DLD1 (cell line): ENCODE measurements around the gene KYNU.
"Not testable (repeated sequence)": the region's sequence is repeated elsewhere in the genome, so short reads cannot be mapped to it uniquely, and the experiment has no call there.

Experiments used
- in situ Hi-C: cut with HindIII; loops from 2 replicates; pipeline ENCODE4 v1.10.0; 2017; ENCODE audit warnings: low sequenced_read_pairs

KYNU gene

GRCh38 chr2:142877216-142877838 lies at the start of gene KYNU:
KYNU (plus strand) TSS chr2:142877664; CDS start chr2:142885368, 7,704 bp downstream.
- in situ Hi-C loops = no loop called here

GRCh38 chr2:142834021-142834420 lies 43.4 kb upstream of the KYNU start:
- in situ Hi-C loops = no loop called here

GRCh38 chr2:142840436-142840835 lies 37.0 kb upstream of the KYNU start:
- in situ Hi-C loops = no loop called here

- in situ Hi-C loops = no loop called here
Observed at GRCh38 chr2:142841788-142842187, 35.7 kb upstream of the KYNU start.

- in situ Hi-C loops = no loop called here
Observed at GRCh38 chr2:142842369-142842768, 35.1 kb upstream of the KYNU start.

- in situ Hi-C loops = no loop called here
Observed at GRCh38 chr2:142843731-142844130, 33.7 kb upstream of the KYNU start.

GRCh38 chr2:142848023-142848606 lies 29.3 kb upstream of the KYNU start:
- in situ Hi-C loops = no loop called here

- in situ Hi-C loops = no loop called here
Observed at GRCh38 chr2:142849820-142850219, 27.6 kb upstream of the KYNU start.

GRCh38 chr2:142853912-142854311 lies 23.6 kb upstream of the KYNU start:
- in situ Hi-C loops = no loop called here

GRCh38 chr2:142857256-142858164 lies 20.0 kb upstream of the KYNU start:
- in situ Hi-C loops = no loop called here

- in situ Hi-C loops = no loop called here
Observed at GRCh38 chr2:142858961-142859360, 18.5 kb upstream of the KYNU start.

GRCh38 chr2:142862299-142862698 lies 15.2 kb upstream of the KYNU start:
- in situ Hi-C loops = no loop called here

GRCh38 chr2:142862847-142863246 lies 14.6 kb upstream of the KYNU start:
- in situ Hi-C loops = no loop called here

GRCh38 chr2:142863485-142863961 lies 13.9 kb upstream of the KYNU start:
- in situ Hi-C loops = no loop called here

GRCh38 chr2:142864605-142865004 lies 12.9 kb upstream of the KYNU start:
- in situ Hi-C loops = not testable (repeated sequence)

- in situ Hi-C loops = no loop called here
Observed at GRCh38 chr2:142865924-142866323, 11.5 kb upstream of the KYNU start.

GRCh38 chr2:142866426-142866825 lies 11.0 kb upstream of the KYNU start:
- in situ Hi-C loops = no loop called here

- in situ Hi-C loops = no loop called here
Observed at GRCh38 chr2:142867136-142867535, 10.3 kb upstream of the KYNU start.

GRCh38 chr2:142868229-142868762 lies 9.2 kb upstream of the KYNU start:
- in situ Hi-C loops = no loop called here

- in situ Hi-C loops = not testable (repeated sequence)
Observed at GRCh38 chr2:142869065-142869460, 8.4 kb upstream of the KYNU start.

- in situ Hi-C loops = no loop called here
Observed at GRCh38 chr2:142869461-142870106, 7.9 kb upstream of the KYNU start.
